NCI-H748 (cell line): Measurements from ENCODE around the gene MRPL3.

Source experiments
- DNase-seq: peaks from one replicate; lab custom pipeline; 2025; ENCODE audit not compliant: unreplicated experiment; lab: John Stamatoyannopoulos, UW

The MRPL3 gene

GRCh38 chr3:131417751-131418150 lies 85.0 kb downstream of the MRPL3 start:
- DNase-seq = no peak
